Panc1 (cell line): Measurements from ENCODE around the gene SPATA20.

ENCODE experiments used
- POLR2AphosphoS5 ChIP-seq: IDR thresholded peaks from 2 replicates; pipeline ENCODE4 v1.6.1; 2012; ENCODE audit warnings: mild to moderate bottlenecking, low read depth, low read length, moderate library complexity
- REST ChIP-seq, 2 experiments: IDR thresholded peaks; 2 replicates each; pipeline ENCODE4 v1.6.1; 2011 to 2012; ENCODE audit warnings: low read depth in 2 of 2, control low read depth in 1 of 2, low read length in 1 of 2, mild to moderate bottlenecking in 1 of 2, moderate library complexity in 1 of 2; ENCODE audit not compliant: insufficient read depth in 1 of 2
- SIN3A ChIP-seq: IDR thresholded peaks from 2 replicates; pipeline ENCODE4 v1.6.1; 2012; ENCODE audit warnings: low read depth, mild to moderate bottlenecking, low read length, moderate library complexity, borderline replicate concordance; ENCODE audit not compliant: insufficient read depth
- TCF7L2 ChIP-seq: IDR thresholded peaks from 2 replicates; pipeline ENCODE4 v1.6.1; 2011; ENCODE audit warnings: mild to moderate bottlenecking, low read depth, low read length, inconsistent platforms
- TF ChIP-seq, protein P1 (sequence below): fragments of 450-650 bp; IDR thresholded peaks from 2 replicates; pipeline ENCODE4 v1.5.1; 2017; ENCODE audit warnings: mild to moderate bottlenecking

DNA sequence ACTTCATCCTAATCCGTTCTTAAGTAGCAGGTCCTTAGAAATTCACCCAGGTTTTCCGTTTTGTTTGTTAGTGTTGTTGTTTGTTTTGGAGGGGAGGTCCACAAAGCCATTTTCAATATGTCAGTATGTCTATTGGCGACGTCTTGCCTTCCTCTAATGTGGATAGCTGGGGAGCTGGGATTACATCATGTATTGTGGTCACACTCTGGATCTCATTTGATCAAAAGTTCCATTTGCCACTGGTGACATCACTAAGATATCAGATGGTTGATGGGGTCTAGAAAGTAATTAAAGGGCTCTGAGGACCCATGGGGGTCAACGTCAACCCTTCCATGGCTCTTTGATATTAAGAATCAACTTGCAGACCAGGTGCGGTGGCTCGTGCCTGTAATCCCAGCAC lies 17.1 kb upstream of the SPATA20 start:
- TF ChIP-seq, protein P1, sequence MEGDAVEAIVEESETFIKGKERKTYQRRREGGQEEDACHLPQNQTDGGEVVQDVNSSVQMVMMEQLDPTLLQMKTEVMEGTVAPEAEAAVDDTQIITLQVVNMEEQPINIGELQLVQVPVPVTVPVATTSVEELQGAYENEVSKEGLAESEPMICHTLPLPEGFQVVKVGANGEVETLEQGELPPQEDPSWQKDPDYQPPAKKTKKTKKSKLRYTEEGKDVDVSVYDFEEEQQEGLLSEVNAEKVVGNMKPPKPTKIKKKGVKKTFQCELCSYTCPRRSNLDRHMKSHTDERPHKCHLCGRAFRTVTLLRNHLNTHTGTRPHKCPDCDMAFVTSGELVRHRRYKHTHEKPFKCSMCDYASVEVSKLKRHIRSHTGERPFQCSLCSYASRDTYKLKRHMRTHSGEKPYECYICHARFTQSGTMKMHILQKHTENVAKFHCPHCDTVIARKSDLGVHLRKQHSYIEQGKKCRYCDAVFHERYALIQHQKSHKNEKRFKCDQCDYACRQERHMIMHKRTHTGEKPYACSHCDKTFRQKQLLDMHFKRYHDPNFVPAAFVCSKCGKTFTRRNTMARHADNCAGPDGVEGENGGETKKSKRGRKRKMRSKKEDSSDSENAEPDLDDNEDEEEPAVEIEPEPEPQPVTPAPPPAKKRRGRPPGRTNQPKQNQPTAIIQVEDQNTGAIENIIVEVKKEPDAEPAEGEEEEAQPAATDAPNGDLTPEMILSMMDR: no peak
- no peak for TF ChIP-seq REST (IDR thresholded peaks at IDR 0.05; ENCODE audit: insufficient read depth in 1 of 2, low read depth in 2 of 2, low read length in 1 of 2)
- TF ChIP-seq POLR2AphosphoS5: no peak
- no peak for TF ChIP-seq SIN3A
- no peak for TF ChIP-seq TCF7L2
